ENCODE measurements around the gene IQGAP1. TPM values are rescaled to one million over a fixed set of nuclear protein-coding genes. Genes with fewer than 3 reads are reported as not detected.

Gene IQGAP1
- total RNA-seq, 4 donors from 2014 or later = 206 to 448 (median 215) TPM

DNA sequence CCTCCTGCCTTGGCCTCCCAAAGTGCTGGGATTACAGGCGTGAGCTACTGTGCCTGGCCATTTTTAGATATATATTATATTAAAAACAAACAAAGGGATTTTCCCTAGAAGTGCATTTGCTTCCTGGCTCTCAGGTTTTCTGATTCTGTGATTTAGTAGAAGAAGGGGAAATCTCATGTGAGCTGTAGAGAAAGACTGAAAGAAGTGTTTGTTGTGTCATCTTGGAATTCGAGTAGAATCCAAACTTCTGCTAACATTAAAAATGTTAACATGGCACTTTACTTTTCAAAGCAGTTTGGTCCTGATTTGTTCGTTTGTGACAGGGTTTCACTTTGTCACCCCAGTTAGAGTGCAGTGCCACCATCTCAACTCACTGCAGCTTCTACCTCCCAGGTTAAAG, 34.9 kb downstream of the IQGAP1 start:
- WGBS = 51% methylated on average over 3 of the region's 3 CpGs
- Histone ChIP-seq H3K36me3 (peaks cover 12% of the 10 kb centered on the region), H3K4me3 (no peak overlapping the region), H3K4me1 (peaks cover 74% of the 10 kb centered on the region), H3K27me3 (no peaks in the 10 kb centered on the region), H3K9me3 (no peaks in the 10 kb centered on the region), H3K27ac (peak overlapping the region; percentile 54)
- TF ChIP-seq, protein P1, sequence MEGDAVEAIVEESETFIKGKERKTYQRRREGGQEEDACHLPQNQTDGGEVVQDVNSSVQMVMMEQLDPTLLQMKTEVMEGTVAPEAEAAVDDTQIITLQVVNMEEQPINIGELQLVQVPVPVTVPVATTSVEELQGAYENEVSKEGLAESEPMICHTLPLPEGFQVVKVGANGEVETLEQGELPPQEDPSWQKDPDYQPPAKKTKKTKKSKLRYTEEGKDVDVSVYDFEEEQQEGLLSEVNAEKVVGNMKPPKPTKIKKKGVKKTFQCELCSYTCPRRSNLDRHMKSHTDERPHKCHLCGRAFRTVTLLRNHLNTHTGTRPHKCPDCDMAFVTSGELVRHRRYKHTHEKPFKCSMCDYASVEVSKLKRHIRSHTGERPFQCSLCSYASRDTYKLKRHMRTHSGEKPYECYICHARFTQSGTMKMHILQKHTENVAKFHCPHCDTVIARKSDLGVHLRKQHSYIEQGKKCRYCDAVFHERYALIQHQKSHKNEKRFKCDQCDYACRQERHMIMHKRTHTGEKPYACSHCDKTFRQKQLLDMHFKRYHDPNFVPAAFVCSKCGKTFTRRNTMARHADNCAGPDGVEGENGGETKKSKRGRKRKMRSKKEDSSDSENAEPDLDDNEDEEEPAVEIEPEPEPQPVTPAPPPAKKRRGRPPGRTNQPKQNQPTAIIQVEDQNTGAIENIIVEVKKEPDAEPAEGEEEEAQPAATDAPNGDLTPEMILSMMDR (IDR thresholded peaks at IDR 0.05) = no peak
- no peak for TF ChIP-seq EP300 (IDR thresholded peaks at IDR 0.05)
- no peak for TF ChIP-seq POLR2A (IDR thresholded peaks at IDR 0.05)
- no peak for TF ChIP-seq POLR2AphosphoS5 (IDR thresholded peaks at IDR 0.05)
- no peak for DNase-seq (ENCODE audit: low spot score in 2 of 2)

DNA sequence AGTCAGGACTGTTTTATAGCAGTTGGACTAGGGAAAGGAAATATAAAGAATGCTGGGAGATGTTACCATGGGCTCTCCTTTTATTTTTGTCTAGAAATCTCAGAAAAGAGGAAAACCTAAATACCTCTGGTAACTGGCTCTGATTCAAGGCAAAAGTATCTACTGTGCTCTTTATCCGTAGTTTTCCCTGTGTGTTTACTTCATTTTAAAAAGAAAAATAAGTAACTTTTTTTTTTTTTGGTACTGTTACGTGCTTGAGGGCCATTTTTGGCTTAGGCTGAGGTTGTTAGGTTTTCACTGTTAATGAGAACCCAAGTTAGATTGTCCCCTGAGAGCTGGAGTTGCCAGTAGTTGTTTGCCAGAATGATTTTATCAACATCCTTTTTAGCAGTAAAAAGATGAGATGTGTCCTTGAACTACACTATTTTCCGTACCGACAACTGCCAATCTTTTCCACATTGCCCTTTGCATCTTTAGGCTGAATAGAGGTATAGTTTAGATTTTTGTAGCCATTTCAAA, 35.8 kb downstream of the IQGAP1 start:
- H3K4me3 ChIP-seq = no peak overlapping the region
- H3K4me1 ChIP-seq = peaks cover 70% of the 10 kb centered on the region
- H3K27ac ChIP-seq = peak overlapping the region; percentile 54
- H3K27me3 ChIP-seq = no peaks in the 10 kb centered on the region
- H3K9me3 ChIP-seq = no peaks in the 10 kb centered on the region
- H3K36me3 ChIP-seq = peaks cover 21% of the 10 kb centered on the region
- DNase-seq (ENCODE audit: low spot score in 2 of 2) = no peak
- WGBS = 28% methylated on average over 4 of the region's 4 CpGs
- TF ChIP-seq POLR2A (IDR thresholded peaks at IDR 0.05) = no peak
- no peak for TF ChIP-seq POLR2AphosphoS5 (IDR thresholded peaks at IDR 0.05)
- TF ChIP-seq, protein P1 (IDR thresholded peaks at IDR 0.05) = no peak
- no peak for TF ChIP-seq EP300 (IDR thresholded peaks at IDR 0.05)

DNA sequence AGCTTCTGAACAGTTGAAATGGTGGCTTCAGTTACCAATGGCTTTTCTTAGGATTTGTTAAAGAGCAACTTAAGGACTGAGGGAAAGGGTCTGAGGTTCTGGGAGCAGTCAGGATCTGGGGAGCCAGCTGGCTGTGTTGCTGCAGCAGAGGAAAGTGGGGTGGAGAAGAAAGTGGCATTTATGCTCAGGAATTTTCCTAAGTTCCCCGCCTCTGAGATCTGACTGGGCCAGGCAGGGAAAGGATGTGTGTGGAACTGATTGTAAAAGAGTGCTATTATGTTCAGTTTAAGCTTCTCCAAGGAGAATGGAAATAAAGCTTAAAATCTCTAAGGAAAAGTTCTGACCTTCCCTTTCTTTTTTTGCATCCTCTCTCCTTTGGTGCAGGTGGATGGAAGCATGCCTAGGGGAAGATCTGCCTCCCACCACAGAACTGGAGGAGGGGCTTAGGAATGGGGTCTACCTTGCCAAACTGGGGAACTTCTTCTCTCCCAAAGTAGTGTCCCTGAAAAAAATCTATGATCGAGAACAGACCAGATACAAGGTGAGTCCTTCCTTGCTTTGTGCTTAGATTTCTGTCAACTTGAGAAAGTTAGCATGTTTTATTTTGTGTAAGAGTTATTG, 37.8 kb downstream of the IQGAP1 start:
- Histone ChIP-seq H3K9me3 (no peaks in the 10 kb centered on the region), H3K4me1 (peaks cover 52% of the 10 kb centered on the region), H3K27me3 (no peaks in the 10 kb centered on the region), H3K4me3 (no peak overlapping the region), H3K27ac (peak overlapping the region; percentile 7), H3K36me3 (peaks cover 25% of the 10 kb centered on the region)
- no peak for DNase-seq (ENCODE audit: low spot score in 2 of 2)
- no peak for TF ChIP-seq POLR2AphosphoS5 (IDR thresholded peaks at IDR 0.05)
- no peak for TF ChIP-seq POLR2A (IDR thresholded peaks at IDR 0.05)
- TF ChIP-seq, protein P1 (IDR thresholded peaks at IDR 0.05) = no peak
- TF ChIP-seq EP300 (IDR thresholded peaks at IDR 0.05) = no peak
- 59% methylated on average over 2 of the region's 2 CpGs for WGBS

DNA sequence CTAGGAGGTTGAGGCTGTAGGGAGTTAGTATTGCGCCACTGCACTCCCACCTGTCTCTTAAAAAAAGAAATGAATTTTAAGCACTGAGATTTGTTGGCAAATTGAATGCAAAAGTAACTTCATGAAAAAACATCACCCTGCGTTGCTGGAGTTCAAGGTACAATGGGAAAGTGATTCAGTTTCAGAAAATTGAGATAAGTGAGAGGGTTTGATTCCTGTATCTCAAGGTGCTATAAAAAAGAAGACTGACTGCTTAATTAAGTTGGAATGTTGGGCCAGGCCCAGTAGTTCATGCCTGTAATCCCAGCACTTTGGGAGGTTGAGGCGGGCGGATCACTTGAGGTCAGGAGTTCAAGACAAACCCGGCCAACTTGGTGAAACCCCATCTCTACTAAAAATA, 39.1 kb downstream of the IQGAP1 start:
- H3K9me3 ChIP-seq = no peaks in the 10 kb centered on the region
- no peak overlapping the region for H3K4me3 ChIP-seq
- 74% methylated on average over 5 of the region's 5 CpGs for WGBS
- no peaks in the 10 kb centered on the region for H3K27me3 ChIP-seq
- peaks cover 25% of the 10 kb centered on the region for H3K36me3 ChIP-seq
- DNase-seq (ENCODE audit: low spot score in 2 of 2) = no peak
- TF ChIP-seq EP300 (IDR thresholded peaks at IDR 0.05) (no peak), POLR2AphosphoS5 (IDR thresholded peaks at IDR 0.05) (no peak), POLR2A (IDR thresholded peaks at IDR 0.05) (no peak)
- TF ChIP-seq, protein P1 (IDR thresholded peaks at IDR 0.05) = no peak
- peaks cover 39% of the 10 kb centered on the region for H3K4me1 ChIP-seq
- H3K27ac ChIP-seq = no peak overlapping the region

DNA sequence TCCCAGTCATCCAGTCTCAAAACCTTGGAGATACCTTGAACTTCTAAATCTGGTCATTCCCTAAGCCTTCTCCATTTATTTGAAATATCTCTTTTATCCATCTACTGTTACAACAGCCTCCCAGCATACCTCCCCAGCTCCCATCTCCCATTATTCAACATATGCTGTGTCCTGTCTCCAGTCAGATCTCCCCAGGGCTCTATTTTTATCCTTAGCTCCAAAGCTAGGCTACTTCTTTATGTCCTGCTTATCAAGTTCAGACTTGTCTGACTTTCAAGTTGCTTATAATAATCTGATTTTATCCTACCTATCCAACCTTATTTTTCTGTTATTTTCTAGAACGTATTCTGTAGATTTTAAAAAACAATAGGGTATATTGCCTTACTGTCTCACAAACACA, 44.2 kb downstream of the IQGAP1 start:
- Histone ChIP-seq H3K27me3 (no peaks in the 10 kb centered on the region), H3K36me3 (peaks cover 42% of the 10 kb centered on the region), H3K4me3 (no peak overlapping the region), H3K9me3 (no peaks in the 10 kb centered on the region), H3K4me1 (peaks cover 18% of the 10 kb centered on the region), H3K27ac (no peak overlapping the region)
- TF ChIP-seq POLR2AphosphoS5 (IDR thresholded peaks at IDR 0.05) (no peak), EP300 (IDR thresholded peaks at IDR 0.05) (no peak), POLR2A (IDR thresholded peaks at IDR 0.05) (no peak)
- TF ChIP-seq, protein P1 (IDR thresholded peaks at IDR 0.05) = no peak
- no peak for DNase-seq (ENCODE audit: low spot score in 2 of 2)
- 74% methylated on average over 1 of the region's 1 CpG for WGBS

Measured in suprapubic skin (tissue), 4 donors.